Activated CD4-positive, CD25-positive, alpha-beta regulatory T cell (primary cell): ENCODE data around the gene KSR1.
"Not testable (repeated sequence)": the region's sequence is repeated elsewhere in the genome, so short reads cannot be mapped to it uniquely, and the experiment has no call there.

Experiments used
- DNase-seq, 4 experiments: peaks; one replicate each; lab custom pipeline; 2025; lab: John Stamatoyannopoulos, UW

KSR1 gene

GRCh38 chr17:27454089-27454488 lies 2.2 kb upstream of the KSR1 start:
- no peak for DNase-seq

- no peak for DNase-seq
These were observed 873 bp upstream of the KSR1 start for GRCh38 chr17:27455236-27455913.

- DNase-seq: no peak
These were observed 572 bp downstream of the KSR1 start for GRCh38 chr17:27456681-27457359.

- no peak for DNase-seq
These were observed 1.1 kb downstream of the KSR1 start for GRCh38 chr17:27457360-27457715.

GRCh38 chr17:27457731-27458523 lies 1.7 kb downstream of the KSR1 start:
- DNase-seq: no peak

GRCh38 chr17:27458524-27458908 lies 2.3 kb downstream of the KSR1 start:
- DNase-seq: no peak

- DNase-seq: no peak
These were observed 3.2 kb downstream of the KSR1 start for GRCh38 chr17:27459433-27459832.

- no peak for DNase-seq
These were observed 4.0 kb downstream of the KSR1 start for GRCh38 chr17:27460196-27460725.

- DNase-seq: no peak
These were observed 5.1 kb downstream of the KSR1 start for GRCh38 chr17:27461192-27461859.

GRCh38 chr17:27462149-27462548 lies 5.9 kb downstream of the KSR1 start:
- DNase-seq: no peak

GRCh38 chr17:27462714-27463113 lies 6.5 kb downstream of the KSR1 start:
- no peak for DNase-seq

GRCh38 chr17:27463235-27463677 lies 7.0 kb downstream of the KSR1 start:
- no peak for DNase-seq

- DNase-seq: not testable (repeated sequence)
These were observed 7.8 kb downstream of the KSR1 start for GRCh38 chr17:27464019-27464418.

GRCh38 chr17:27464431-27464830 lies 8.2 kb downstream of the KSR1 start:
- no peak for DNase-seq

- DNase-seq: not testable (repeated sequence)
These were observed 9.6 kb downstream of the KSR1 start for GRCh38 chr17:27465875-27466274.

- DNase-seq: no peak
These were observed 10.1 kb downstream of the KSR1 start for GRCh38 chr17:27466376-27466742.

GRCh38 chr17:27466743-27467375 lies 10.6 kb downstream of the KSR1 start:
- DNase-seq: peak in 3 of 4 experiments; percentile 11 to 62 (median 46)

GRCh38 chr17:27469256-27469655 lies 13.0 kb downstream of the KSR1 start:
- DNase-seq: no peak

- DNase-seq: peak in 3 of 4 experiments; percentile 14 to 67 (median 55)
These were observed 15.3 kb downstream of the KSR1 start for GRCh38 chr17:27471321-27472269.

GRCh38 chr17:27473190-27473747 lies 17.0 kb downstream of the KSR1 start:
- peak in 1 of 4 experiments; percentile 22 for DNase-seq
